K562 (cell line): ENCODE measurements around the gene WDR88. TPM values are rescaled to one million over a fixed set of nuclear protein-coding genes. Genes with fewer than 3 reads are reported as not detected.

Source experiments
- CREM ChIP-seq: IDR thresholded peaks from 2 replicates; pipeline ENCODE4 v1.6.1; 2014; ENCODE audit warnings: antibody characterized with exemption, low read depth
- ELF4 ChIP-seq: fragments of 450-650 bp; formaldehyde crosslinking; IDR thresholded peaks from 2 replicates; pipeline ENCODE4 v1.4.0; 2022; ENCODE audit warnings: missing genetic modification characterization
- ESRRA ChIP-seq: fragments of 450-650 bp; IDR thresholded peaks from 2 replicates; pipeline ENCODE4 v1.6.1; 2014; ENCODE audit warnings: low read depth, mild to moderate bottlenecking, moderate library complexity, borderline replicate concordance
- FOSL1 ChIP-seq: fragments of 200-800 bp; sonication (Bioruptor generic); conservative IDR thresholded peaks from 2 replicates; pipeline ENCODE4 v1.6.1; 2016; ENCODE audit warnings: missing genetic modification characterization, missing compliant biosample characterization
- FOXA3 ChIP-seq, 2 experiments: fragments of 450-650 bp in 1 of 2; sonication (generic) in 1 of 2; formaldehyde crosslinking; IDR thresholded peaks in 1 of 2; conservative IDR thresholded peaks in 1 of 2; 2 replicates each; pipeline versions ENCODE4 v1.4.0 to v1.8.0; 2020 to 2022; ENCODE audit warnings: mild to moderate bottlenecking in 2 of 2, missing genetic modification reagents in 1 of 2
- KAT7 ChIP-seq: sonication (generic); formaldehyde crosslinking; IDR thresholded peaks from 2 replicates; pipeline ENCODE4 v1.8.0; 2022; ENCODE audit warnings: missing genetic modification reagents, mild to moderate bottlenecking, borderline replicate concordance
- LCOR ChIP-seq: sonication (generic); formaldehyde crosslinking; IDR thresholded peaks from 2 replicates; pipeline ENCODE4 v1.8.0; 2022; ENCODE audit warnings: mild to moderate bottlenecking, missing genetic modification reagents
- MCM7 ChIP-seq, 2 experiments: fragments of 450-650 bp; IDR thresholded peaks; 2 replicates each; pipeline ENCODE4 v1.6.1; 2016 to 2018
- NFRKB ChIP-seq: fragments of 450-650 bp; IDR thresholded peaks from 2 replicates; pipeline ENCODE4 v1.6.1; 2016; ENCODE audit warnings: low read depth
- NR2C1 ChIP-seq, 2 experiments: fragments of 450-650 bp; IDR thresholded peaks; 2 replicates each; pipeline ENCODE4 v1.6.1; 2017; ENCODE audit warnings: mild to moderate bottlenecking in 2 of 2, antibody characterized with exemption in 1 of 2, inconsistent platforms in 1 of 2, missing compliant biosample characterization in 1 of 2, missing genetic modification characterization in 1 of 2
- SMARCB1 ChIP-seq: IDR thresholded peaks from 2 replicates; pipeline ENCODE4 v1.6.1; 2011; ENCODE audit warnings: improper control_type of control experiment, low read depth; ENCODE audit not compliant: insufficient read length
- STAT5A ChIP-seq: IDR thresholded peaks from 2 replicates; pipeline ENCODE4 v1.6.1; 2012; ENCODE audit warnings: low read length, inconsistent platforms, borderline replicate concordance
- TSC22D4 ChIP-seq: fragments of 450-650 bp; IDR thresholded peaks from 2 replicates; pipeline ENCODE4 v1.6.1; 2016; ENCODE audit warnings: missing genetic modification characterization, missing biosample characterization, control low read depth
- U2AF1 ChIP-seq: fragments of 200-400 bp; formaldehyde crosslinking; optimal IDR thresholded peaks from 2 replicates; pipeline ENCODE3; 2017; ENCODE audit warnings: mild to moderate bottlenecking, low read depth, low read length, moderate library complexity
- ZBED1 ChIP-seq: IDR thresholded peaks from 2 replicates; pipeline ENCODE4 v1.6.1; 2014
- ZNF212 ChIP-seq: fragments of 450-650 bp; formaldehyde crosslinking; IDR thresholded peaks from 2 replicates; pipeline ENCODE4 v1.4.0; 2020; ENCODE audit warnings: mild to moderate bottlenecking
- ZNF696 ChIP-seq: fragments of 250-450 bp; sonication (Bioruptor Pico); conservative IDR thresholded peaks from 2 replicates; pipeline ENCODE4 v1.4.0; 2020; ENCODE audit warnings: mild to moderate bottlenecking, moderate library complexity
- polyA plus RNA-seq, 8 experiments: library from polyadenylated mRNA; depleted of rRNA in 4 of 8; stranded (reverse) in 5 of 8; unstranded in 3 of 8; fragments of >200 nt; fragmentation: Nextera tagmentation in 2 of 8; fragmentation: Illumina TruSeq in 1 of 8; extraction: Ambion mirVana in 2 of 8; extraction: Trizol in 1 of 8; gene quantifications; 2 replicates each; pipeline versions ENCODE4 v1.2.1 to v1.2.3, GENCODE V29; 2011 to 2014; ENCODE audit warnings: inconsistent platforms in 1 of 8, missing spikeins in 1 of 8
- total RNA-seq, 7 experiments: library from RNA; depleted of rRNA in 6 of 7; stranded (reverse); fragments of >200 nt in 6 of 7; fragmentation: Illumina TruSeq in 2 of 7; extraction: Trizol in 2 of 7; gene quantifications; 2 replicates each; pipeline versions ENCODE4 v1.2.1 to v1.2.3, GENCODE V29; 2011 to 2021; ENCODE audit warnings: low replicate concordance in 1 of 7
- TF ChIP-seq, protein P1 (sequence below): fragments of 450-650 bp; formaldehyde crosslinking; IDR thresholded peaks from 2 replicates; pipeline ENCODE4 v1.4.0; 2020; ENCODE audit warnings: mild to moderate bottlenecking, mixed read lengths
- TF ChIP-seq, protein P2 (sequence below): fragments of 450-650 bp; IDR thresholded peaks from 2 replicates; pipeline ENCODE4 v1.6.1; 2017; ENCODE audit warnings: antibody characterized with exemption
- TF ChIP-seq, protein P3 (sequence below), 2 experiments: IDR thresholded peaks in 1 of 2; conservative IDR thresholded peaks in 1 of 2; 2 replicates each; pipeline ENCODE4 v1.6.1; 2016; ENCODE audit warnings: low read depth in 2 of 2, mild to moderate bottlenecking in 1 of 2, missing compliant biosample characterization in 1 of 2, missing genetic modification characterization in 1 of 2, moderate library complexity in 1 of 2

Gene WDR88
- total and polyA plus RNA-seq, 9 of the 15 experiments (the other 6 are each of a cell fraction or from before 2014, with no cell fraction given) = 0.03 to 0.04 TPM; not detected in 7

DNA sequence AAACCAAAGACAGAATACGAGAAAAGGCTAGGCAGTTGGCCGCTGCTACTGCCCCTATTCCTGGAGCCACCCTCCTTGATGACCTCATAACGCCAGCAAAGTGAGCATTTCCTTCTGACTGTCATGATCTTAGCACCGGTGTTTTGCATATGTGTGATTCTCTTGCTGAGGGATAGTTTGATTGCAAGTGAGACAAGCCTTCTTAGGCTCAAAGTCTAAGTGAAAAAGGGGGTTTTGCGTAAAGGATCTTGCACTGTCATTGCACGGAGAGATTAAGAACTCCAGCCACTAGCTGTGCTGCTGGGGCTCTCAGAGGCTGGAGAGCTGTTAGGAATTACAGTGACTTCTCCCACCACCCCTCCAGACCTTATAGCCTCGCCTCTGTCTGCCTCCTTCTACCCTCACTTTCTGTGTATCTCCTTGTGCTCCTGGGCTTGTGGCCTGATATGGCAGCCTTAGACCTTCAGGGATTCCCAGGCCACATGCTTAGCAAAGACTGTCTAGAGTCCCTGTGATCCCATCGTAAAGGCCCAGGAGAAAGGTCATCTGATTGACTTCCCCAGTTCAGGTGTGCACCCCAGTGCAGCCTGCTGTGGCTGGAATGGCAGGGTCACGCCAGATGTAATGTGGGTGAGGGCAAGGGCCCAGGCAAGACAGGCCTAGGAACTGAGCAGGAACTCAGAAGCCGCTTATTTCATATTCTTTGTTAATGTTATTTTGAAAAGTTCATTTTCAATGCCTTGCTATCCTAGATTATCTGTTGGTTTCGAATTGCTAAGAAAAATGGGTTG, 38.3 kb upstream of the WDR88 start (continued):
- TF ChIP-seq, protein P1, sequence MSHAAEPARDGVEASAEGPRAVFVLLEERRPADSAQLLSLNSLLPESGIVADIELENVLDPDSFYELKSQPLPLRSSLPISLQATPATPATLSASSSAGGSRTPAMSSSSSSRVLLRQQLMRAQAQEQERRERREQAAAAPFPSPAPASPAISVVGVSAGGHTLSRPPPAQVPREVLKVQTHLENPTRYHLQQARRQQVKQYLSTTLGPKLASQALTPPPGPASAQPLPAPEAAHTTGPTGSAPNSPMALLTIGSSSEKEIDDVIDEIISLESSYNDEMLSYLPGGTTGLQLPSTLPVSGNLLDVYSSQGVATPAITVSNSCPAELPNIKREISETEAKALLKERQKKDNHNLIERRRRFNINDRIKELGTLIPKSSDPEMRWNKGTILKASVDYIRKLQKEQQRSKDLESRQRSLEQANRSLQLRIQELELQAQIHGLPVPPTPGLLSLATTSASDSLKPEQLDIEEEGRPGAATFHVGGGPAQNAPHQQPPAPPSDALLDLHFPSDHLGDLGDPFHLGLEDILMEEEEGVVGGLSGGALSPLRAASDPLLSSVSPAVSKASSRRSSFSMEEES (CRISPR knock-in tag) = no peak
- TF ChIP-seq, protein P2, sequence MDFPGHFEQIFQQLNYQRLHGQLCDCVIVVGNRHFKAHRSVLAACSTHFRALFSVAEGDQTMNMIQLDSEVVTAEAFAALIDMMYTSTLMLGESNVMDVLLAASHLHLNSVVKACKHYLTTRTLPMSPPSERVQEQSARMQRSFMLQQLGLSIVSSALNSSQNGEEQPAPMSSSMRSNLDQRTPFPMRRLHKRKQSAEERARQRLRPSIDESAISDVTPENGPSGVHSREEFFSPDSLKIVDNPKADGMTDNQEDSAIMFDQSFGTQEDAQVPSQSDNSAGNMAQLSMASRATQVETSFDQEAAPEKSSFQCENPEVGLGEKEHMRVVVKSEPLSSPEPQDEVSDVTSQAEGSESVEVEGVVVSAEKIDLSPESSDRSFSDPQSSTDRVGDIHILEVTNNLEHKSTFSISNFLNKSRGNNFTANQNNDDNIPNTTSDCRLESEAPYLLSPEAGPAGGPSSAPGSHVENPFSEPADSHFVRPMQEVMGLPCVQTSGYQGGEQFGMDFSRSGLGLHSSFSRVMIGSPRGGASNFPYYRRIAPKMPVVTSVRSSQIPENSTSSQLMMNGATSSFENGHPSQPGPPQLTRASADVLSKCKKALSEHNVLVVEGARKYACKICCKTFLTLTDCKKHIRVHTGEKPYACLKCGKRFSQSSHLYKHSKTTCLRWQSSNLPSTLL = no peak
- TF ChIP-seq NFRKB (no peak), CREM (peak; percentile 46; the same call in 1 of the 2 replicates), KAT7 (no peak), ZBED1 (no peak), TSC22D4 (tag) (no peak), STAT5A (no peak), FOSL1 (tag) (no peak), SMARCB1 (no peak), ESRRA (no peak), NR2C1 (IDR thresholded peaks at IDR 0.05) (no peak), NR2C1 (tag; IDR thresholded peaks at IDR 0.05) (0 out of 2 replicates have a peak, but pooled peaks have one; percentile 8), LCOR (CRISPR knock-in tag) (no peak), FOXA3 (CRISPR knock-in tag; conservative IDR thresholded peaks at IDR 0.05 in 1 of 2, IDR thresholded peaks at IDR 0.05 in 1 of 2) (no peak), ZNF696 (CRISPR knock-in tag) (no peak), MCM7 (IDR thresholded peaks at IDR 0.05) (no peak), ELF4 (no peak), ZNF212 (CRISPR knock-in tag) (no peak), U2AF1 (no peak)
- TF ChIP-seq, protein P3, sequence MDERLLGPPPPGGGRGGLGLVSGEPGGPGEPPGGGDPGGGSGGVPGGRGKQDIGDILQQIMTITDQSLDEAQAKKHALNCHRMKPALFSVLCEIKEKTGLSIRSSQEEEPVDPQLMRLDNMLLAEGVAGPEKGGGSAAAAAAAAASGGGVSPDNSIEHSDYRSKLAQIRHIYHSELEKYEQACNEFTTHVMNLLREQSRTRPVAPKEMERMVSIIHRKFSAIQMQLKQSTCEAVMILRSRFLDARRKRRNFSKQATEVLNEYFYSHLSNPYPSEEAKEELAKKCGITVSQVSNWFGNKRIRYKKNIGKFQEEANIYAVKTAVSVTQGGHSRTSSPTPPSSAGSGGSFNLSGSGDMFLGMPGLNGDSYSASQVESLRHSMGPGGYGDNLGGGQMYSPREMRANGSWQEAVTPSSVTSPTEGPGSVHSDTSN (CRISPR knock-in tag; IDR thresholded peaks at IDR 0.05; ENCODE audit: low read depth) = no peak
- TF ChIP-seq, protein P3 (tag; conservative IDR thresholded peaks at IDR 0.05; ENCODE audit: low read depth) = no peak
